ENCODE measurements around the gene PAPSS1.

- no peak for TF ChIP-seq CTCF (conservative IDR thresholded peaks at IDR 0.05 in 1 of 2, IDR thresholded peaks at IDR 0.05 in 1 of 2; ENCODE audit: extremely low read depth in 1 of 2, insufficient read depth in 1 of 2, low read depth in 1 of 2, low read length in 2 of 2)
- TF ChIP-seq EZH2 (IDR thresholded peaks at IDR 0.05; ENCODE audit: borderline replicate concordance, low read length) = no peak
Measured at GRCh38 chr4:107631560-107631959, 88.5 kb downstream of the PAPSS1 start.
